ENCODE results near the gene CTXND1. TPM values are rescaled to one million over a fixed set of nuclear protein-coding genes. Genes with fewer than 3 reads are reported as not detected.

Gene CTXND1
- total RNA-seq, 1 experiment from 2014 or later = not detected

- DNase-seq (ENCODE audit: low read depth) = peak; percentile 94
Observed at GRCh38 chr15:80160570-80161156, 91.3 kb downstream of the CTXND1 start.

GRCh38 chr15:80159811-80160569 lies 92.0 kb downstream of the CTXND1 start:
- DNase-seq (ENCODE audit: low read depth) = peak; percentile 99

- DNase-seq (ENCODE audit: low read depth) = no peak
Observed at GRCh38 chr15:80159301-80159700, 92.7 kb downstream of the CTXND1 start.

- no peak for DNase-seq (ENCODE audit: low read depth)
Observed at GRCh38 chr15:80157215-80157614, 94.8 kb downstream of the CTXND1 start.

- no peak for DNase-seq (ENCODE audit: low read depth)
Observed at GRCh38 chr15:80156176-80156720, 95.8 kb downstream of the CTXND1 start.

GRCh38 chr15:80155378-80156175 lies 96.4 kb downstream of the CTXND1 start:
- DNase-seq (ENCODE audit: low read depth) = peak; percentile 84

GRCh38 chr15:80155001-80155377 lies 97.0 kb downstream of the CTXND1 start:
- no peak for DNase-seq (ENCODE audit: low read depth)

GRCh38 chr15:80154336-80154735 lies 97.7 kb downstream of the CTXND1 start:
- no peak for DNase-seq (ENCODE audit: low read depth)

GRCh38 chr15:80153900-80154299 lies 98.1 kb downstream of the CTXND1 start:
- DNase-seq (ENCODE audit: low read depth) = no peak

- DNase-seq (ENCODE audit: low read depth) = peak; percentile 49
Observed at GRCh38 chr15:80152896-80153876, 98.8 kb downstream of the CTXND1 start, which contains the start of gene FAH. Gene FAH (plus strand): TSS chr15:80152999. CDS start chr15:80153055, 56 bp downstream.

GRCh38 chr15:80152180-80152895 lies 99.7 kb downstream of the CTXND1 start:
- DNase-seq (ENCODE audit: low read depth) = peak; percentile 69

- no peak for DNase-seq (ENCODE audit: low read depth)
Observed at GRCh38 chr15:80151576-80151975, 100.4 kb downstream of the CTXND1 start.

- DNase-seq (ENCODE audit: low read depth) = no peak
Observed at GRCh38 chr15:80151148-80151547, 100.9 kb downstream of the CTXND1 start.

Other genes with a start within 250 kb of the CTXND1 start
- 133 and 173 TPM in 2 replicates for gene ZFAND6, start 192.5 kb downstream of the CTXND1 start, total RNA-seq (2014; rRNA removed; shearing (Covaris generic))
- gene FAH, start 99.2 kb downstream of the CTXND1 start, total RNA-seq (2014; rRNA removed; shearing (Covaris generic)) = 67.8 and 71.9 TPM in 2 replicates
- gene ARNT2, start 152.2 kb upstream of the CTXND1 start, total RNA-seq (2014; rRNA removed; shearing (Covaris generic)) = 2.6 and 3.7 TPM in 2 replicates

All from HT1080 (cell line).